Activated CD8-positive, alpha-beta memory T cell treated with anti-CD3 and anti-CD28 coated beads, Interleukin-2, amount 50 U/mL, for 1 hour (primary cell): Measurements from ENCODE around the gene PLAA.

Source experiments
- DNase-seq: peaks from one replicate; pipeline ENCODE4 v3.0.0-alpha.2; 2020; ENCODE audit errors: extremely low read depth

PLAA gene

DNA sequence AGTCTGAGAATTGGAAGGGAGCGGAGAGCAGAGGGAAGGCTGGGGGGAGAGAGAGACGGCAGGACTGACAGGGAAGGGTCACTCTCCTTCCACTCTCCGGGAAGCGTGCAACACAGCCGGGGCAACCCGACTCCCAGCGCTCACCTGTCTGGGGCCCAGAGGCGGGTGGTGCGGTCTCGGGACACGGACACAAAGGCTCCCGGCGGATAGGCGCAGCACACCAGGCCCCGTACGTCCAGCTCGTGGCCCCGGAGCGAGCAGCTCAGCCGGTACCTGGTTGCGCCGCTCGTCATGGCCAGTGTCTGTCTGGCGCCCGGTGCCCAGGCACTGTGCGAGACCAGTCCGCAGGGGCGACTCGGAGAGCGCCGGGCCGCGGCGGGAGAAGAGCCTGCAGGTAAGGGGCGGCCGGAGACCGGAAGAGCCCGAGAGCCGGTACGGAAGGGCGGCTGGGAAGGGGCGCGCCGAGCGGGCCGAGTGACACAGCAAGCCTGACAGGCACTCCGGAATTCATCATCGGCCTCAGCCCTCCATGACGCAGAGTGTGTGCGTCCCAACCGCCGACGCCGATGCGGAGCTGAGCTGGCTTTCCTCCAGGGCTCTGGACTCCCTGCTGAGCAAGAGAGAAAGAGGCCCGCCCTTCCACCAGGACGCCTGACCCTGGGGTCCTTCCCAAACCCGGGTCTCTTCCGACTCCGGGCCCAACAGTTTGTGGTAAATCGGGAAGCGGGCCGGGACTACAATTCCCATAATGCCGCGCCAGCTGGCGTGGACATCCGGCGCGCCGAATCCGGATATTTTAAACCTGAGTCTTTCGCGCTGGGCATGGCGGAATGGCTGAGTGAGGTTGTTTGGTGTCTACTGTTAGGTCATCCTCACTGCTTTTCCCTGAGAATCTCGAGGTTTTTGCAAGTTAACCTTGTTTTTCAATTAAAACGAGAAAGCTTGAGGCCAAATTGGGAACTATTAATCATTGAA, at the start of gene PLAA:
Gene PLAA (minus strand): TSS at position 490 of the 975 bp plus-strand sequence. CDS start 197 bp downstream, at position 293.
- DNase-seq = peak; percentile 68

- no peak for DNase-seq
These were observed 48.8 kb upstream of the PLAA start for GRCh38 chr9:26995810-26996209.

DNA sequence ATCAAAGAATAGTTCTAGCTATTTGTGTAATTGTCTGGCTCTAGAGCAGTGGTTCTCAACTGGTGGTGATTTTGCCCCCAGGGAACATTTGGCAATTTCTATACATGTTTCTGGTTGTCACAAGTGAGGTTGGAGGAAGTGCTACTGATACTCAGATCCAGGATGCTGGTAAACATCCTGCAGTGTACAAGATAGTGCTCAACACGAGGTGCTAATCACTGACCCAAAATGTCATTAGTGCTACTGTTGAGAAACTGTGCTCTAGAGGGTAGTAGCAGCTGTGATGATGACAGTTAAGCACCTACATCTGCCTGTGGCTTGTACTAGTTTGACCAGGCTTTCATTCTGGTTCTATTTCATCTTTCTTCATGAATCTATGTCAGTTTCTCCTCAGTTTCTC, 36.3 kb upstream of the PLAA start:
- DNase-seq = no peak

GRCh38 chr9:26975728-26976707, 29.0 kb upstream of the PLAA start:
- DNase-seq = no peak

DNA sequence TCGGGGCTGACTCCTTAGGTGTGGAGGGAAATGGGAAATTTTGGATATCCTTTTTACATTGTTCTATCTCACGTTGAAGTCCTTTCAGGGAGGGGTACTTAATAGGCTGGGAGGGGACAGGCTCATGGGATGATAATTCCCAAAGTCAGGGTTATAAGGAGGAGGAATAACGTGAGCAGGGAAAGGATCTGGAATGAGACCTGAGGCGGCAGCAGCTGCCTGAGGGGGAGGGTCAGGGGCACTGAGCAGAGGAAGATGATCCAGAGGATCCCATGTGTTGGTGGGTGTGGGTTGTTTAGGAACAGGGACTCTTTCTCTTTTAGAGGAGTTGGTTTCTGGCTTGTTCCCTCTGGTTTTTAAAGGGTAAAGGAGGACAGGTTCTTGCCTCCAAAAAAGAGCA, 27.9 kb upstream of the PLAA start:
- DNase-seq = no peak

- DNase-seq = no peak
These were observed 26.9 kb upstream of the PLAA start for GRCh38 chr9:26973989-26974388.

DNA sequence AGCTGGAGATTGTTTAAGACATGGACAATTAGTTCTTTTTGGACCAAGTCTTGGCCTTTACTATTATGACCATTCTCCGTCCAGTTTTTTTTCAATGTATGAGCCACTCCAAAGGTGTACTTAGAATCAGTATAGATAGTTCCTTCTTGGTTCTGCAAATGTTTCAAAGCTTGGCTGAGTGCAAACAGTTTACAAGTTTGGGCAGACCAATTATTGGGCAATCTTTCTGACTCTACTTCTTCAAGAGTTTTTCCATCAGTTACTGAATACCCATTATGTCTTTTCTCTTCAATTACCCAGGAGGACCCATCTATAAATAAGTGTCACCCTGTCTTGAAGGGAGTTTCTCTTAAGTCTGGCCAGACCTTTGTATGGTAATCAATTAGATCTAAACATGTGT, 24.7 kb upstream of the PLAA start:
- no peak for DNase-seq

DNA sequence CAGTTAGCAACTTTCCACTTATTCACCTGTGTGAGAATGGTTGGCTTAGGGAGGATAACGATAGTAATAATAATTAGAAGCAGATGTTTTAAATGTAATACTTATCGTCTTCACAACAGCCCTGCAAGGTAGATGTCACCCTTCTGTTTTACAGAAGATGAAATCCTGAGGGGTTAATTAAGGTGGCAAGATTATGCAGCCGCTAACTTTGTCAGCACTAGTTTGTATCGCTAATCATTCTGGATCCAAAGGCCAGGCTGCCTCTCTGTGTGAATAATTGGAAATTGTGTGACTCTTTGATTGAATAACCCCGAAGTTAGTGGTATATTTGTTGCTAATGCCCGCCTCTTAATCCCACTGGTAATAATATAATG, 9.8 kb upstream of the PLAA start:
- DNase-seq = no peak

GRCh38 chr9:26955921-26956859, 9.1 kb upstream of the PLAA start, which contains the start of gene IFT74:
IFT74 (plus strand) TSS chr9:26956412; CDS start chr9:26961968, 5,556 bp downstream.
- peak; percentile 91 for DNase-seq

DNA sequence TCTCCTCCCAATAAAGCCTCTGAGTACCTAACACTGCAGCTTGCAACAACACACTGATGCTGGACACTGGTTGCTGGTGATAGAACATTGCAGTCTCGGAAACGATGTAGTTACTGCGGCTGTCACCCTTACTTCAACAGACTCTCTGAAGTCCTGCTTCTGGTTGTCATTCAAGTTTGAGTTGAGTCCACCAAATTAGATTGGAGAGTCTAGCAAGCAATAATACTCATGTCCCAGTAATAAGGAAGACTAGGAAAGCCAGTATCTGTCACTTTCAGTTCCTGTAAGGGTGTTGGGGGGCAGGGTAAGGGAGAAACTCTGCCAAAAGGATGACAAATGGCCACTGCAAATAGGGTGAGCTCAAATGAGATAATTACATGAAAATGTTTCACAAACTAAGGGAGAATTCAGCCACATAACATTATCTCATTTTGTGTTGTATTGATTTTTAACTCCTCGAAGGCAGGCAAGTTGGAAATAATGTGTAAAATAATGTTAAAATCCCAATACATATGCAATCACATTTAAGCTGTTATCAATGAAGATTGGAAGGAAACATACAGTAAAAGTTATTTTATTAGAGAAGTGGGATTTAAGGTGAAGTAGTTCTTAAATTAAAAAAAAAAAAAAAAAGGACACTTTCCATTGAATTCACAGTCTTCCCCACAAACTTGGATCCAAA, 8.3 kb upstream of the PLAA start:
- no peak for DNase-seq

DNA sequence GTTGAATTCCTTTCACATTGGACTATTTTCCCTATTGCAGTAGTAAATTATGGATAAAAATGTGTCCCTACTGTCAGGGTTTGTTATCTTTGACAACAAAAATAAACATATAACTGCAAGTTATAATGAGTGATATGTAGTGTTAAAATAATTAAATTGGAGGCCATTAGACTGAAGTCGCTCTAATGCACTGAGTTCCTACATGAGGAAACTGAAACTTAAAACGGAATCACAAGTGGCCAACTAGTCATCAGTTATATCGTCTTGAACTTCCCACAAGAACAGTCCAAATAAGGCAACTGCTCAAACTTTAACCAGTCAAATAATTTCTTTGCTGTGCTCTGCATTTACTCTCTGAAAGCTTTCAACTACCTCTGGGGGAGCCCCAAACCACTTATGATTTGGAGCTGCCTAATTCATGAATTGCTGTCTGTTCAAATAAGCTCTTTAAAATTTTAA, 7.0 kb upstream of the PLAA start:
- no peak for DNase-seq

GRCh38 chr9:26951794-26952193, 4.8 kb upstream of the PLAA start:
- DNase-seq = no peak

DNA sequence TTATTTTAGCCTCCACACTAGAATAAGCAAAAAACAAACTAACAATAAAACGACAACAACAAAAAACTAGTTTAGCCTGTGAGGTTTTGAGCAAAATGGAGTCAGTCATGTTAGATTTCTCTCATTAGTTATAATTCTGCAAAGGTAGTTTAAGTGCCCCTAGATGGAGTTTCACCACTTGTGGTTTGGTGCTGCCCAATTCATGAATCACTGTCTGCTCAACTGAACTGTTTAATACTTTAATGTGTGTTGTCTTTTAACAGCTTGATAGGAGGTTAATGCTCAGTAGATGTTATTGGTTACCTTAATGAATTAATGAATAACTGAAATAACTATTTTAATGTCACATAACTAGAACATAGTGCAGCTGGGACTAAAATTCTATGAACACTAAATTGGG, 3.5 kb upstream of the PLAA start:
- DNase-seq = no peak

DNA sequence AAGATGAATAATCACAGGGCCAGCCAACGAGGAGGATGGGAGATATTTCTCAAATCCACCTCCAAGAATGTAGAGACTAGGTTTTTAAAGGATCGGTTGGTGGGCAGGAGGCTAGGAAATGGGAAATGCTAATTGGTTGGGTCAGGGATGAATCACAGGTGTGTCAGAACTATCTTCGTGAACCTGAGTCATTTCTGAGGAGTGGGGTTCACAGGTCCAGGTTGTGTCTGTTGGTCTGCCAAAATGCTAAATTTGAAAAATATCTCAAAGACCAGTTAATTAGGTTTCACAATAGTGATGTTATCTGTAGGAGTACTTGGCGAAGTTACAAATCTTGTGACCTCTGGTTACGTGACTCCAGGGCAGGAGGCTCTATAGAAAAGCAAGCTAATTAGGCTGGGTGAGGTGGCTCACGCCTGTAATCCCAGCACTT, 2.6 kb upstream of the PLAA start:
- DNase-seq = no peak

GRCh38 chr9:26947736-26948135, 694 bp upstream of the PLAA start:
- DNase-seq = no peak

DNA sequence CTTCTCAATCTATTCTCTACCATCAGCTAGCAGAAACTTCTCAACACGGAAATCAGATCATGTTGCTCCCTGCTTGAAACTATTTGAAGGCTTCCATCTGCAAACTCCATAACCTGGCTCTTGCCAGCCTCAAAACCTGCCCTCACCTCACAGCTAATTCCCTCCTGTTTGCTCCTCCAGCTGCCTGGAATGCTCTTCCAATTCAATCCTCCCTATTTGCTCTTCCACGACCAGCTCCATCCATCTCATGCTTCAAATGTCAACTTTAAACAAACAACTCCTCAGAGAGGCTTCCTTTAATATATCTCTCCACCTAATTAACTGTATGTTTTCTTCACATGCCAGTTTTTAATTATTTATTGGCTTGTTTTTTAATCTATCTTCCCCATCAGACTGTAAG, 1.5 kb downstream of the PLAA start:
- no peak for DNase-seq

DNA sequence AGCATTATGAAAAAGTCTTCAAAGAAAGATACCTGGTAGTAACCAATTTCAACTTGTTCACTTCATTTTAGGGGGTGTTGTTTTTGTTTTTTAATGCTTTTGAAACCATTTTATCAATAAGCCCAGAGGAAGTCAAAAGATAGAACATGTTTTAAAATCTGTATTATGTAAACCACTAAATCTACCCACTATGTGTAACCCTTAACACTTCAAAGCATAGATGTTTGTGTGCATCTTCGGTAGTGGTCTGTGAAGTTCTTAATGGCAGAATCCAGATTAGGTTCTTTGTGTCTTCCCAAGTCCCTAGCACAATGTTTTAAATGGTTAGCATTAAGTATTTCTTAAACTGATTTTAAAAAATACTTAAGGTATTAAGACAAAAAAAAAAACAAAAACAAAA, 6.3 kb downstream of the PLAA start:
- no peak for DNase-seq

DNA sequence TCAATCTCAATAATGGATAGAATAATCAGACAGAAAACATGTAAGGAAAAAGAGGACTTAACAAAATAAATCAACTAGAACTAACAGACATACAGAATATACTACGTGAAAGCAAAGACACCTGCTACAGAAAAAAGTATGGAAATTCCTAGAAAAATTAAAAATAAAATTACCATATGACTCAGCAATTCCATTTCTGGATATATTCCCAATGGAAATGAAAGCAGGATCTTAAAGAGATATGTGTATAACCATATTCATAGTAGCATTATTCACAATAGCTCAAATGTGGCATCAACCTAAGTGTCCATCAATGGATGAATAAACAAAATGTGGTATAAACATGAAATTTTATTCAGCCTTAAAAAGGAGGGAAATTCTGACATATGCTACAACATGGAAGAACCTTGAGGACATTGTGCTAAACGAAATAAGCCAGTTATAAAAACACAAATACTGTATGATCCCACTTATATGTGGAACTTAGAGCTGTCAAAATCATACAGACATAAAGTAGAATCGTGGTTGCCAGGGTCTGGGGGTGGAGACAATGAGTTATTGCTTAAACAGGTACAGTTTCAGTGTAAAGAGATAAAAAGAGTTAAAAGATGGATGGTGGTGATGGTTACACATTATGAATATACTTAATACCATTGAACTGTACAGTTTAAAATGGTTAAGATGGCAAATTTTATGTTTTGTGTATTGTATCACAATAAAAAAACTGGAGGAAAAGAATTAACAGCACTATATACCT, 6.9 kb downstream of the PLAA start:
- no peak for DNase-seq

DNA sequence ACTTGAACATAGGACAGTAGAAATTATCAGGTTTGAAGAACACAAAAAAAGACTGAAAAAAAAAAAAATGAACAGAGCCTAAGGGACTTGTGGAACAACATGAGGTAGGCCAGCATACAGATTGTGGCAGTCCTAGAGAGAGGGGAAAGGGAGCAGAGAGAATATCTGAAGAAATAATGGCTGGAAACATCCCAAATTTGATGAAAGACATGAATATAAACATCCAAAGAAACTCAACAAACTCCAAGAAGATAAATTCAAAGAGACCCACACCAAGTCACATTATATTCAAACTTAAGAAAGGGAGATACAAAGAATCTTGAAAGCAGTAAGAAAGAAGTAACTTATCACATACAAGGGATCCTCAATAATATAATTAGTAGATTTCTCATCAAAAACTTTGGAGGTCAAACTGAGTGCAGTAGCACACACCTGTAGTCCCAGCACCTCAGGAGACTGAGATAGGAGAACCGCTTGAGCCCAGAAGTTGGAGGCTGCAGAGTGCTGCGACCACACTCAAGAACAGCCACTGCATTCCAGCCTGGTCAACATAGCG, 9.1 kb downstream of the PLAA start:
- DNase-seq = no peak
